ENCODE data around the gene SAFB. TPM values are rescaled to one million over a fixed set of nuclear protein-coding genes. Genes with fewer than 3 reads are reported as not detected.

Gene SAFB
- total RNA-seq, 2 donors from 2014 or later: 49.8 to 244 TPM

- Histone ChIP-seq H3K27me3 (no peaks in the 10 kb centered on the region), H3K9me3 (no peaks in the 10 kb centered on the region), H3K4me3 (no peak overlapping the region), H3K4me1 (peaks cover 10% of the 10 kb centered on the region), H3K27ac (no peak overlapping the region), H3K36me3 (replicated peaks in 1 of 2; ENCODE audit: insufficient read depth in 1 of 2, low read depth in 2 of 2) (peaks cover 22 to 60% of the 10 kb centered on the region in 2 donors)
- DNase-seq (no peak), ATAC-seq (no peak)
- intact Hi-C loops (cut with DNase I): no loop called here
- TF ChIP-seq CTCF (IDR thresholded peaks at IDR 0.05) (no peak), POLR2A (IDR thresholded peaks at IDR 0.05) (no peak)
- WGBS, 2 donors: 90 to 94% methylated on average over 7 to 19 of the region's 22 CpGs
Observed at GRCh38 chr19:5590151-5590864, 32.6 kb upstream of the SAFB start.

- Histone ChIP-seq H3K27ac (no peak overlapping the region), H3K4me1 (peaks cover 7% of the 10 kb centered on the region), H3K9me3 (no peaks in the 10 kb centered on the region), H3K36me3 (replicated peaks in 1 of 2; ENCODE audit: insufficient read depth in 1 of 2, low read depth in 2 of 2) (peaks cover 22 to 65% of the 10 kb centered on the region in 2 donors), H3K27me3 (no peaks in the 10 kb centered on the region), H3K4me3 (no peak overlapping the region)
- intact Hi-C loops (cut with DNase I): no loop called here
- DNase-seq (no peak), ATAC-seq (no peak)
- TF ChIP-seq CTCF (IDR thresholded peaks at IDR 0.05) (no peak), POLR2A (IDR thresholded peaks at IDR 0.05) (no peak)
- WGBS, 2 donors: 96% methylated on average over 9 of the region's 9 CpGs; no CpG with 5 or more reads in 1 of the 2 donors
Observed at GRCh38 chr19:5590865-5591154, 32.1 kb upstream of the SAFB start.

GRCh38 chr19:5591476-5591875, 31.4 kb upstream of the SAFB start:
- Histone ChIP-seq H3K4me3 (no peak overlapping the region), H3K4me1 (peaks cover under 1% of the 10 kb centered on the region), H3K27me3 (no peaks in the 10 kb centered on the region), H3K9me3 (no peaks in the 10 kb centered on the region), H3K27ac (no peak overlapping the region), H3K36me3 (replicated peaks in 1 of 2; ENCODE audit: insufficient read depth in 1 of 2, low read depth in 2 of 2) (peaks cover 22 to 66% of the 10 kb centered on the region in 2 donors)
- DNase-seq (no peak), ATAC-seq (no peak)
- 89 to 91% methylated on average over 17 of the region's 17 CpGs for WGBS, 2 donors
- intact Hi-C loops (cut with DNase I): no loop called here
- TF ChIP-seq CTCF (IDR thresholded peaks at IDR 0.05): no peak
- TF ChIP-seq POLR2A (IDR thresholded peaks at IDR 0.05): no peak

- no peak for TF ChIP-seq POLR2A (IDR thresholded peaks at IDR 0.05)
- TF ChIP-seq CTCF (IDR thresholded peaks at IDR 0.05): no peak
- Histone ChIP-seq H3K27ac (no peak overlapping the region), H3K9me3 (no peaks in the 10 kb centered on the region), H3K4me3 (no peak overlapping the region), H3K36me3 (replicated peaks in 1 of 2; ENCODE audit: insufficient read depth in 1 of 2, low read depth in 2 of 2) (peaks cover 22 to 72% of the 10 kb centered on the region in 2 donors), H3K4me1 (no peaks in the 10 kb centered on the region), H3K27me3 (no peaks in the 10 kb centered on the region)
- WGBS, 2 donors: 85 to 90% methylated on average over 21 to 24 of the region's 24 CpGs
- no peak for DNase-seq
- intact Hi-C loops (cut with DNase I): no loop called here
- ATAC-seq: no peak
Observed at GRCh38 chr19:5592531-5593342, 30.1 kb upstream of the SAFB start.

All from body of pancreas (tissue), 4 donors.